Mucosa of stomach (tissue), 1 donor: Measurements from ENCODE around the gene CHRNA4.
"Not testable (repeated sequence)": the region's sequence is repeated elsewhere in the genome, so short reads cannot be mapped to it uniquely, and the experiment has no call there.

Source experiments
- H3K27me3 ChIP-seq: one replicate; pipeline ENCODE4 v1.7.0; 2013; ENCODE audit warnings: mild to moderate bottlenecking, low read length; ENCODE audit not compliant: control insufficient read depth, insufficient read depth
- H3K36me3 ChIP-seq: one replicate; pipeline ENCODE4 v1.7.0; 2013; ENCODE audit warnings: low read length; ENCODE audit not compliant: control insufficient read depth, insufficient read depth
- H3K4me1 ChIP-seq: one replicate; pipeline ENCODE4 v1.7.0; 2013; ENCODE audit warnings: mild to moderate bottlenecking, low read length; ENCODE audit not compliant: control insufficient read depth, insufficient read depth
- H3K4me3 ChIP-seq: one replicate; pipeline ENCODE4 v1.7.0; 2013; ENCODE audit warnings: low read length
- H3K9ac ChIP-seq: one replicate; pipeline ENCODE4 v1.7.0; 2013; ENCODE audit warnings: mild to moderate bottlenecking, low read length, moderate library complexity
- H3K9me3 ChIP-seq: one replicate; pipeline ENCODE4 v1.7.0; 2013; ENCODE audit warnings: mild to moderate bottlenecking, low read length, moderate library complexity; ENCODE audit not compliant: control insufficient read depth
- donor health status: Pancreatic carcinoma.

CHRNA4 gene

DNA sequence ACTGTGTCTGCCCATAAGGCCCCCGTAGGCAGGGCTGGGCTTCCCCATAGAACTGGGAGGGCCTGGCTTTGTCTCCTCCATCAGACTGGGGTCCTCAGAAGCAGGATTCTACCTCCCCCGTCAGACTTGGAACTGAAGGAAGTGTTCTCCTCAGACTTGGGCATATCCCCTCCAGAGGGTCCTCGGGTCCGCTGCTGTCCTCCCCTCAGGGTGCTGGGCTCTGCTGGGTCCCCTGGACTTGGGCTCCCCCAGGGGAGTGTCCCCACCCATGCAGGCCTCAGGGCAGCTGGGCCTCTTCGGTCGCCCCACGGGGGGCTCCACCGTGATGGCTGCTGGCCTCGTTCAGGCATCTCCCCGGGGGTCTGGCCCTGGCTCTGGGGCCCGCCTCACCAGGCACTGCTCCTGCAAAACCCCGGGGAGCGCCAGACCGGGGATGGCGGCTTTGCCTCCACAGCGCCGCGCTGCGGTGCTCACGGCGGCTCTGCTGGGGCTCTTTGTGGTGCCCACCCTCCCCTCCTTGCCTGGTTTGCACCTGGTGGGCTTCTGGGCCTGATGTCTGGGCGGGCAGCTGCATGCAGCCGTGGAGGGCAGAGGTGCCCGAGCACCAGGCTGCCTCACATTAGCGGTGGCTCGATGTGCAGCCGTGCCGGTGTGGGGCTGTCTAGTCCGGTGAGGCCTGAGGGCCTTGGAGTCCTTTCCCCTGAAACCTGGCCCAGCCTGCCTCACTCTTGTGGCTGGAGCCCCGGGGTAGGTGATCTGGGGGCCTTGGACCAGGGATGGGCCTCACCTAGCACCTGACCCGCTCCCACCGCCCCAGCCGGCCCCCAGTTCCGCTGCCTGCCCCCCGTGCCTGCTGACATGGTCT is 54.2 kb downstream of the CHRNA4 start:
- no peaks in the 10 kb centered on the region for H3K4me1 ChIP-seq
- no peak overlapping the region for H3K9ac ChIP-seq
- H3K27me3 ChIP-seq = peaks cover 37% of the 10 kb centered on the region
- H3K4me3 ChIP-seq = no peak overlapping the region
- no peaks in the 10 kb centered on the region for H3K9me3 ChIP-seq
- no peaks in the 10 kb centered on the region for H3K36me3 ChIP-seq

DNA sequence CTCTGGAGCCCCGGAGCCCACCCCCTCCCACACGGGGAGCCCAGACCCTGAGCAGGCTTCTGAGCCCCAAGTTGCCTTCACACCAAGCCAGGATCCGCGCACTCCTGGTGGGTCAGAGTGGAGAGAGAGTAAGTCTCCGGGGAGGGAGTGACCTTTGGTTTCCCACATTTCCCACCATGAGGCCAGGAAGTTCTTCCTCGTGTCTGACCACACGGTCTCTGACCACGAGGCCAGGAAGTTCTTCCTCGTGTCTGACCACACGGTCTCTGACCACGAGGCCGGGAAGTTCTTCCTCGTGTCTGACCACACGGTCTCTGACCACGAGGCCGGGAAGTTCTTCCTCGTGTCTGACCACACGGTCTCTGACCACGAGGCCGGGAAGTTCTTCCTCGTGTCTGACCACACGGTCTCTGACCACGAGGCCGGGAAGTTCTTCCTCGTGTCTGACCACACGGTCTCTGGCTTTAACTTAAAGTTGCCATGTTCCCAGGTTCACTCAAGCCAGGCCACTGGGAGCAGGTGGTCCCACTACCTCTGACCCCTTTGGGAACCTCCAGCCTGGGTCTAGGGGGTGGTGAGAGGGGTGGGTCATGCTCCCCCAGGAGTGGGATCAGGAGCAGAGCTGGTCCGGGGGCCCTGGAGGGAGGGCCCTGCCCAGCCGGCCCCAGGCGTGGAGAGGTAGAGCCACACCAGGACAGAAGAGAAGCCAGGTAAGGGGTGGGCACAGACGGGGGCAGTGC is 55.0 kb downstream of the CHRNA4 start:
- H3K27me3 ChIP-seq = peaks cover 37% of the 10 kb centered on the region
- H3K4me3 ChIP-seq, H3K4me1 ChIP-seq, H3K36me3 ChIP-seq, H3K9ac ChIP-seq, H3K9me3 ChIP-seq: not testable (repeated sequence)

DNA sequence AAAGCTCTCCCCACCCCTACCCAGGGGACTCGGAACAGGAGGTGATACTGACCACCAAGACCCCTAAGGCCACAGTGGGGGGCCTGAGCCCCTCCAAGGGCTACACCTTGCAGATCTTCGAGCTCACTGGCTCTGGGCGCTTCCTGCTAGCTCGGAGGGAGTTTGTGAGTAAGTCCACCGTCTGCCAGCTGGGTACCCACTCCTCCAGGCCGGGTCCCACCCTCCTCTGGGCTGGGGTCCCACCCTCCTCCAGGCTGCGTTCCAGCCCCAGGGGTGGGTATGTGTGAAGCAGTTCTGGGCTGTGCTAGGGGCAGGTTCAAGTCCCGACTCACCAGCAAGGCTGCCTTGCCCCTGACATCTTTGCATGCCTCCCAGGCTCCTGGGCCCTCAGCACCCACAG is 55.8 kb downstream of the CHRNA4 start:
- Histone ChIP-seq H3K9me3 (no peaks in the 10 kb centered on the region), H3K9ac (no peak overlapping the region), H3K36me3 (no peaks in the 10 kb centered on the region), H3K27me3 (peaks cover 37% of the 10 kb centered on the region), H3K4me3 (no peak overlapping the region), H3K4me1 (no peaks in the 10 kb centered on the region)

DNA sequence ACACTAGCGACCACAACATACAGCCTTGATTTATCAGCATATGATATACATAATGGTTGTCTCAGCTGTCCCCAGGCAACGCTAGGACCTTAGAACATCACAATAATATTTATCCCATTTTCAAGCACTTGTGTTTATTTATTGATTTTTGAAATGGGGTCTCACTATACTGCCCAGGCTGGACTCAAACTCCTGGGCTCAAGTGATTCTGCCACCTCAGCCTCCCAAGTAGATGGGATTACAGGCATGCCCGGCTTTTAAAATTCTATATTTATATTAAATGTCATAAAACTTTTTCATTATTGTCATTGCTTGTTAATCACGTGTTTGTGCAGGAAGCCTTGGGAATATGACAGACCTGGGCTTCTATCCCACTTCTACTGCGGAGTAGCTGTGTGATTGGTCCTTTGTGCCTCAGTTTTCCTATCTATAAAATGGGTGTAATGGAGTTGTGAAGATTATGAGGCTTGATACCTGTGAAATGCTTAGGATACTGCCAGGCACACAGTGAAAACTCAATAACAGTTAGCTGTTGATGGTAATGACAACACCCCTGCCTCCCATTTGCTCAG is 58.0 kb downstream of the CHRNA4 start:
- Histone ChIP-seq H3K27me3 (peaks cover 37% of the 10 kb centered on the region), H3K36me3 (no peaks in the 10 kb centered on the region), H3K9me3 (no peaks in the 10 kb centered on the region), H3K9ac (no peak overlapping the region), H3K4me1 (no peaks in the 10 kb centered on the region), H3K4me3 (no peak overlapping the region)

DNA sequence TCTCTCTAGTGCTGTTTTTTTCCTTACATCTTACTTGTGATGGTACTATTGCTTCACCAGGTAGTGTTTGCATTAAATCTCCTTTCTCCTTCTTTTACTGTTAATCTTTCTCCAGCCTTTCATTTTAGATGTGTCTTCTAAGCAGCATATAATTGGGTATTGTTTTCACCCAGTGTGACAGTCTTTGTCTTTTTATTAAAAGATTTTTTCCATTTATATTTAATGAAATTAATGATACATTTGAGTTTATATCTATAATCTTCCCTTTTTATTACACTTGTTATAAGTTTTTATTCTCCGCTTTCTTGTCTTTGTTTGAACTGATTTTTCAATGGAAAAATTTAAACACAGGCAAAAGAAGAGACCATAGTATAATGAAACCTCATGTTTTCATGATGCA is 59.5 kb downstream of the CHRNA4 start:
- H3K9me3 ChIP-seq = no peaks in the 10 kb centered on the region
- H3K36me3 ChIP-seq = no peaks in the 10 kb centered on the region
- H3K4me3 ChIP-seq = no peak overlapping the region
- H3K9ac ChIP-seq = no peak overlapping the region
- H3K4me1 ChIP-seq = no peaks in the 10 kb centered on the region
- peaks cover 42% of the 10 kb centered on the region for H3K27me3 ChIP-seq

DNA sequence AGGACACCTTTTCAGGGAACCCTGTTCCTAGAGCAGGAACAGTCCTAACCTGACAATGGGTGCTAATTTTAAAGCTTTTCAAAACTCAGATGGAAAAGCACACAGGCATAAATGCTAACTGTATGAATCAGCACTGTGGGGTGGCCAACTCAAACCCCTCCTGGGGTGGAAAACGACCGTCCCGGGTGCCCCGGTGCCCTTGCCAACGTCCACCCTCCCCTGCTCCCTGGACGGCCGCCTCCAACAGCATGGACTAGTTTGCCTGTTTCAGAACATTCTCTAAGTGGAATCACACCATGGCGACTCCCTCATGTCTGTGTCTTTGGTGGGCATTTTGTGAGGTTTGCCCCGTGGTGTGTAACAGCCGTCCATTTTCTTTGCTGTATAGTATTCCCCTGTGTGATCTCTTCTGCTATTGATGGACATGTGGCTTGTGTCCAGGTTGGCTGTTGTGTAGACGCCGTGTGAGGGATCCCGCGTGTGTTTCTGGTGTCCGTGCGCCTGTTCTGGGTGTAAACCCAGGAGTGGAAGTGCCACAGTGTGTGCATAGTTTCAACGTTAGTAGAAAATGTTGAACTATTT is 62.3 kb downstream of the CHRNA4 start:
- no peaks in the 10 kb centered on the region for H3K4me1 ChIP-seq
- H3K27me3 ChIP-seq = peaks cover 53% of the 10 kb centered on the region
- no peaks in the 10 kb centered on the region for H3K36me3 ChIP-seq
- no peak overlapping the region for H3K4me3 ChIP-seq
- H3K9ac ChIP-seq = no peak overlapping the region
- no peaks in the 10 kb centered on the region for H3K9me3 ChIP-seq

DNA sequence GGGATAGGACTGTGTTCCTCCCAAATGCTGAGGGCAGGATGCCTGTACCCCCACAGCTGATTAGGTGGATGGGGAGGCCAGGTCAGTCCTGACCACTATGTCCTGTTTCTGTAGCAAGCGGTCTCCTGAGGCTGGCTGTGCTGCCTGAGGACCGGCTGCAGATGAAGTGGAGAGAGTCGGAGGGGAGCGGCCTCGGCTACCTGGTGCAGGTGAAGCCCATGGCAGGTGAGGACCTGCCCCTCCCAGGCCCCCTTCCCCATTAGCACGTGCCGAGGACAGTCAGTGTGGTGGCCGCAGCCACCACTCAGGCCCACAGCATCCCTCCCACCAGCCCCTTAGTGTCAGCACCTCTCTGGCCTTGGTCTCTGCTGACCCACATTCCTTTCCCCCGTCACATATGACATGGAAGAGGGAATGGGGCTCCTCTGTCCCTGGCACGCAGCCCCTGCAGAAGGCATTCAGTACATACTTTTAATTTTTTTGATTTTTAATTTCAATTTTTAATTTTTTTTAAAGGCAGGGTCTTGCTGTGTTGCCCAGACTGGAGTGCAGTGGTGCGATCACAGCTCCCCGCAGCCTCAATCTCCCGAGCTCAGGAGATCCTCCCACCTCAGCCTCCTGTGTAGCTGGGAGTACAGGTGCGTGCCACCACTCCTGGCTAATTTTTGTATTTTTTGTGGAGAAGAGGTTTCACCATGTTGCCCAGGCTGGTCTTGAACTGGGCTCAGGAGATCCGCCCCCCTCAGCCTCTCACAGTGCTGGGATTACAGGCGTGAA is 63.2 kb downstream of the CHRNA4 start:
- H3K4me1 ChIP-seq = no peaks in the 10 kb centered on the region
- no peaks in the 10 kb centered on the region for H3K36me3 ChIP-seq
- H3K4me3 ChIP-seq = no peak overlapping the region
- no peak overlapping the region for H3K9ac ChIP-seq
- no peaks in the 10 kb centered on the region for H3K9me3 ChIP-seq
- H3K27me3 ChIP-seq = peaks cover 52% of the 10 kb centered on the region

DNA sequence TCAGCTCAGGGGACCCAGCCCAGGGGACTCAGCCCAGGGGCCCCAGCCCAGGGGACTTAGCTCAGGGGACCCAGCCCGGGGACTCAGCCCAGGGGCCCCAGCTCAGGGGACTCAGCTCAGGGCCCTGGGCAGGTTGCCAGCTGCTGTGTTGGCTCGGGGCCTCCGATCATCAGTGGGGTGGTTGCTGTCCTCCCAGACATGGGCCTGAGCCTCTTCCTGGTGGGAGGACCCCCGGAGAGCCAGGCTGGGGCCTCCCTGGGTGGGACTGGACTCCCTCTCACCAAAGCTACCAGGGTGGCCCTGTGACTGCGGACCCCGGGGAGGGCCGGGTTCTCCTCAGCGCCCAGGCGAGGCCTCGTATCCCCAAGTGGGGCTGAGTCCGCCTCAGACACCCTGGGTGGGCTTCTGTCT is 63.8 kb downstream of the CHRNA4 start:
- H3K27me3 ChIP-seq = peaks cover 52% of the 10 kb centered on the region
- H3K9me3 ChIP-seq = no peaks in the 10 kb centered on the region
- H3K4me3 ChIP-seq = no peak overlapping the region
- H3K4me1 ChIP-seq = no peaks in the 10 kb centered on the region
- no peaks in the 10 kb centered on the region for H3K36me3 ChIP-seq
- no peak overlapping the region for H3K9ac ChIP-seq

DNA sequence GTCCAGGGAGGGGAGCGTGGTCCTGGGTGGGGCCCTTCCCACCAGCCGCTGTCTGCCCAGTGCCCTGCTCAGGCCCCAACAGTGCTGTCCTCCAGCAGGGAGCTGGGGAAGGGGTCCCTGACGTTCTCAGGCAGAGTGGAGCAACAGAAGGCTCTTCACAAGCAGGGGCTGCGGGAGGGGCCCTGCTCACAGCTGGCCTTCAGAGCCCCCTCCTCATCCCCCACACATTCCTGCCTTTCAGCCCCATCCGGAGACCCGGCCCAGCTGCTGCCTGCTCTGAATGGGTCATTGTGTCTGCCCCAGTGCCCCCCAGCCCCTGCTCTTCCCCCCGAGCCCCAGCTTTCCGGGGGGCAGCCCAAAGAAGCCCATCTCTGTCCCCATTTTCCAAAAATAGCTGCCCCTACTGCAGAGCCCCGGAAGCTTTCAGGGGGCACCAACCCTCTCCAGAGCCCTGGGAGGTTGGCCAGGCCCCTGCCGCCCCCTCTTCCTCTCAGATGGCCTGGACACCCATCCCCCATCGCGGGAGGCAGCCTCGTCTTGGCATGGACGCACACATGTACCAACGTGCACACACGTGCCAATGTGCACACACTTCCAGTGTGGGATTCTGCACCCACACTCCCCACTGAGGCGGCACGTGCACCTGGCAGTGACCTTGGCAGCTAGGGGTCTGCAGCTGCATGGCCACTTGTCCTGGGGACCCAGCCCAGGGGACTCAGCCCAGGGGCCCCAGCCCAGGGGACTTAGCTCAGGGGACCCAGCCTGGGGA is 64.4 kb downstream of the CHRNA4 start:
- no peaks in the 10 kb centered on the region for H3K4me1 ChIP-seq
- peaks cover 53% of the 10 kb centered on the region for H3K27me3 ChIP-seq
- no peaks in the 10 kb centered on the region for H3K9me3 ChIP-seq
- no peak overlapping the region for H3K9ac ChIP-seq
- H3K4me3 ChIP-seq = no peak overlapping the region
- no peaks in the 10 kb centered on the region for H3K36me3 ChIP-seq

DNA sequence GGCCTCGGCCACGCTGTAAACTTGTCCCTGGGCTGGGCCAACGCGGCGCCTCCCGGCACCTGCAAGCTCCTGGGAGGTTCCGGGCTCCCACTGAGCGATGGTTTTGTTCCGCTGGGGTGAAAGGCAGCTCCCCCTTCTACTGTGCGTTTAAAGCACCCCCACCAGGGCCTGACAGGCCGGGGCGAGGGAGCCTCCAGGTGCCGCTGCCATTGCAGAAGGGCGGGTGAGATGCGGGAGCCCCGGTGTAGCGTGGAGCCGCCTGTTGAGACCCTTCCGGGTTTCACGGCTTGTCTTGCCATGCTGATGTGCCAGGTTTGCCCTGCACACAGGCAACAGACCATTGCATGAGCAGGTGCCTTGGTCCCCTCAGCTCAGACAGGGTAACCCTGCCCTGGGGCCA is 65.3 kb downstream of the CHRNA4 start:
- H3K4me1 ChIP-seq = peaks cover 4% of the 10 kb centered on the region
- H3K27me3 ChIP-seq = peaks cover 53% of the 10 kb centered on the region
- H3K4me3 ChIP-seq = no peak overlapping the region
- no peaks in the 10 kb centered on the region for H3K36me3 ChIP-seq
- H3K9ac ChIP-seq = no peak overlapping the region
- H3K9me3 ChIP-seq = no peaks in the 10 kb centered on the region

DNA sequence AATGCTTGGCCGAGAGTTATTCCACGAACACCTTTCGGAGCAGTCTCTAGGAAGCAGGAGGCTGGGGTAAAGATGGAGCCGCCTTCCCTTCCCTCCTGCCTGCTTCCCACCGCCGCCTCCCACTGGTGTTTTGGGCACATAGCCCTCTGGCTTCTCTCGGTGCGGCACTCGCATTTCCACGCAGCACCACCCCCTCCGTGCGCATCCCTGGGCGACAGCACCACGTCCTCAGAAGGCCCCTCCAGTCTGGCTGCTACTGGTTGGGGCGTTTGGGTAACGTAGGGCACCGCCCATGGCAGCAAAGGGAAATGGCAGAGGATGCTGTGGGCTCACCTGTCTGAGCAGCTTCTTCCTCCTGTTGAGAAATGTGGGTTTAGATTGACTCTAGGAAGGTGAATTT is 65.7 kb downstream of the CHRNA4 start:
- no peaks in the 10 kb centered on the region for H3K36me3 ChIP-seq
- H3K9ac ChIP-seq = no peak overlapping the region
- H3K4me1 ChIP-seq = peaks cover 7% of the 10 kb centered on the region

More for the DNA sequence above, 65.7 kb downstream of the CHRNA4 start:
- H3K27me3 ChIP-seq = peaks cover 53% of the 10 kb centered on the region
- no peak overlapping the region for H3K4me3 ChIP-seq
- no peaks in the 10 kb centered on the region for H3K9me3 ChIP-seq
